Dendritic cell treated with granulocyte-macrophage colony-stimulating factor and Interleukin-4, amounts not matched to agents 40 ng/mL and 50 ng/mL, for 4 days (primary cell): Measurements from ENCODE around the gene PDCL3.
A peak's percentile ranks its signal among the peaks of the same experiment; 100 is the strongest.

ENCODE experiments used
- H3K27ac Mint-ChIP-seq: one replicate; pipeline ENCODE4 v1.8.0; 2022; ENCODE audit warnings: mild to moderate bottlenecking, mixed read lengths
- H3K27me3 Mint-ChIP-seq: one replicate; pipeline ENCODE4 v1.8.0; 2022; ENCODE audit warnings: mild to moderate bottlenecking, mixed read lengths
- H3K36me3 Mint-ChIP-seq: one replicate; pipeline ENCODE4 v1.8.0; 2022; ENCODE audit warnings: low read depth, mixed read lengths
- H3K4me1 Mint-ChIP-seq: one replicate; pipeline ENCODE4 v1.8.0; 2022; ENCODE audit warnings: low read depth, mixed read lengths
- H3K4me3 Mint-ChIP-seq: one replicate; pipeline ENCODE4 v1.8.0; 2022; ENCODE audit warnings: mild to moderate bottlenecking, moderate library complexity, mixed read lengths
- H3K9me3 Mint-ChIP-seq: one replicate; pipeline ENCODE4 v1.8.0; 2022; ENCODE audit warnings: mixed read lengths
- intact Hi-C: fragments of 100-400 bp; cut with micrococcal nuclease; formaldehyde crosslinking; loops from one replicate; pipeline ENCODE4 v1.15.0; 2022

The PDCL3 gene

GRCh38 chr2:100542418-100542817 lies 20.4 kb upstream of the PDCL3 start:
- intact Hi-C loops = no loop called here
- Mint-ChIP-seq H3K4me1 (peaks cover 23% of the 10 kb centered on the region), H3K27ac (no peak overlapping the region), H3K36me3 (no peaks in the 10 kb centered on the region), H3K4me3 (no peak overlapping the region), H3K27me3 (peaks cover 2% of the 10 kb centered on the region), H3K9me3 (no peaks in the 10 kb centered on the region)

GRCh38 chr2:100544911-100545596 lies 17.7 kb upstream of the PDCL3 start:
- Mint-ChIP-seq H3K4me3 (no peak overlapping the region), H3K27me3 (peaks cover 10% of the 10 kb centered on the region), H3K36me3 (no peaks in the 10 kb centered on the region)

GRCh38 chr2:100546469-100546868 lies 16.3 kb upstream of the PDCL3 start:
- intact Hi-C loops = no loop called here
- H3K4me1 Mint-ChIP-seq = peaks cover 20% of the 10 kb centered on the region
- peaks cover 10% of the 10 kb centered on the region for H3K27me3 Mint-ChIP-seq
- H3K36me3 Mint-ChIP-seq = no peaks in the 10 kb centered on the region
- no peak overlapping the region for H3K4me3 Mint-ChIP-seq
- no peak overlapping the region for H3K27ac Mint-ChIP-seq
- no peaks in the 10 kb centered on the region for H3K9me3 Mint-ChIP-seq

More at GRCh38 chr2:100544911-100545596, 17.7 kb upstream of the PDCL3 start:
- intact Hi-C loops = no loop called here
- no peak overlapping the region for H3K27ac Mint-ChIP-seq
- H3K4me1 Mint-ChIP-seq = peaks cover 23% of the 10 kb centered on the region
- no peaks in the 10 kb centered on the region for H3K9me3 Mint-ChIP-seq

- H3K27me3 Mint-ChIP-seq = peaks cover 10% of the 10 kb centered on the region
Measured at GRCh38 chr2:100548771-100549170, 14.0 kb upstream of the PDCL3 start.

GRCh38 chr2:100551303-100551702 lies 11.5 kb upstream of the PDCL3 start:
- intact Hi-C loops = no loop called here
- Mint-ChIP-seq H3K4me1 (peaks cover 24% of the 10 kb centered on the region), H3K4me3 (no peak overlapping the region), H3K9me3 (no peaks in the 10 kb centered on the region), H3K27me3 (peaks cover 7% of the 10 kb centered on the region), H3K36me3 (no peaks in the 10 kb centered on the region), H3K27ac (no peak overlapping the region)

More at GRCh38 chr2:100548771-100549170, 14.0 kb upstream of the PDCL3 start:
- Mint-ChIP-seq H3K4me1 (peaks cover 15% of the 10 kb centered on the region), H3K4me3 (no peak overlapping the region), H3K36me3 (no peaks in the 10 kb centered on the region), H3K27ac (peak overlapping the region; percentile 6), H3K9me3 (no peaks in the 10 kb centered on the region)
- intact Hi-C loops = no loop called here

GRCh38 chr2:100554798-100555407 lies 7.9 kb upstream of the PDCL3 start:
- no peaks in the 10 kb centered on the region for H3K9me3 Mint-ChIP-seq
- peak overlapping the region; percentile 18 for H3K27ac Mint-ChIP-seq
- intact Hi-C loops = no loop called here
- no peak overlapping the region for H3K4me3 Mint-ChIP-seq
- no peaks in the 10 kb centered on the region for H3K27me3 Mint-ChIP-seq
- H3K36me3 Mint-ChIP-seq = no peaks in the 10 kb centered on the region
- H3K4me1 Mint-ChIP-seq = peaks cover 37% of the 10 kb centered on the region

- H3K27ac Mint-ChIP-seq = peak overlapping the region; percentile 69
- no peaks in the 10 kb centered on the region for H3K36me3 Mint-ChIP-seq
- intact Hi-C loops = no loop called here
- no peaks in the 10 kb centered on the region for H3K9me3 Mint-ChIP-seq
- H3K27me3 Mint-ChIP-seq = no peaks in the 10 kb centered on the region
- no peak overlapping the region for H3K4me3 Mint-ChIP-seq
- peaks cover 50% of the 10 kb centered on the region for H3K4me1 Mint-ChIP-seq
Measured at GRCh38 chr2:100556746-100557145, 6.0 kb upstream of the PDCL3 start.

GRCh38 chr2:100560216-100560830 lies 2.5 kb upstream of the PDCL3 start:
- no peak overlapping the region for H3K4me3 Mint-ChIP-seq
- peaks cover 14% of the 10 kb centered on the region for H3K36me3 Mint-ChIP-seq
- H3K27me3 Mint-ChIP-seq = no peaks in the 10 kb centered on the region
- H3K27ac Mint-ChIP-seq = peak overlapping the region; percentile 96
- no peaks in the 10 kb centered on the region for H3K9me3 Mint-ChIP-seq
- intact Hi-C loops = loop anchor here (5.0 to 10.0 kb wide), 2 partner anchors 136 to 692 kb away; partner anchors contain the start of gene CNOT11
- H3K4me1 Mint-ChIP-seq = peaks cover 54% of the 10 kb centered on the region

GRCh38 chr2:100561191-100561590 lies 1.6 kb upstream of the PDCL3 start:
- H3K27me3 Mint-ChIP-seq = no peaks in the 10 kb centered on the region
- H3K9me3 Mint-ChIP-seq = no peaks in the 10 kb centered on the region
- H3K4me1 Mint-ChIP-seq = peaks cover 57% of the 10 kb centered on the region
- no peak overlapping the region for H3K4me3 Mint-ChIP-seq
- intact Hi-C loops = loop anchor here (5.0 to 10.0 kb wide), 2 partner anchors 136 to 691 kb away; partner anchors contain the start of gene CNOT11
- H3K36me3 Mint-ChIP-seq = peaks cover 23% of the 10 kb centered on the region
- H3K27ac Mint-ChIP-seq = peak overlapping the region; percentile 96

- Mint-ChIP-seq H3K27me3 (no peaks in the 10 kb centered on the region), H3K4me3 (peak overlapping the region; percentile 86), H3K9me3 (no peaks in the 10 kb centered on the region), H3K27ac (peak overlapping the region; percentile 96), H3K4me1 (peaks cover 39% of the 10 kb centered on the region), H3K36me3 (peaks cover 47% of the 10 kb centered on the region)
- intact Hi-C loops = loop anchor here (2.0 to 10.0 kb wide), 3 partner anchors 139 to 689 kb away; partner anchors contain the start of genes CNOT11 and RPL31
Measured at GRCh38 chr2:100563407-100564247, 834 bp downstream of the PDCL3 start.

- Mint-ChIP-seq H3K9me3 (no peaks in the 10 kb centered on the region), H3K36me3 (peaks cover 91% of the 10 kb centered on the region), H3K4me1 (peaks cover 21% of the 10 kb centered on the region), H3K27ac (no peak overlapping the region), H3K27me3 (no peaks in the 10 kb centered on the region), H3K4me3 (no peak overlapping the region)
- intact Hi-C loops = loop anchor here (10.0 kb wide), 1 partner anchor 144 kb away; no protein-coding TSS in a partner anchor
Measured at GRCh38 chr2:100568989-100569388, 6.2 kb downstream of the PDCL3 start.

- H3K36me3 Mint-ChIP-seq = peaks cover 96% of the 10 kb centered on the region
- no peaks in the 10 kb centered on the region for H3K9me3 Mint-ChIP-seq
- H3K4me3 Mint-ChIP-seq = no peak overlapping the region
- intact Hi-C loops = no loop called here
- H3K4me1 Mint-ChIP-seq = peaks cover 7% of the 10 kb centered on the region
- no peaks in the 10 kb centered on the region for H3K27me3 Mint-ChIP-seq
- peak overlapping the region; percentile 54 for H3K27ac Mint-ChIP-seq
Measured at GRCh38 chr2:100571668-100572067, 8.9 kb downstream of the PDCL3 start.

GRCh38 chr2:100577777-100578176 lies 15.0 kb downstream of the PDCL3 start:
- Mint-ChIP-seq H3K4me1 (peaks cover 13% of the 10 kb centered on the region), H3K27ac (no peak overlapping the region), H3K36me3 (peaks cover 49% of the 10 kb centered on the region), H3K4me3 (no peak overlapping the region), H3K27me3 (no peaks in the 10 kb centered on the region), H3K9me3 (no peaks in the 10 kb centered on the region)
- intact Hi-C loops = no loop called here
